Esophagus muscularis mucosa (tissue), 4 donors: Measurements from ENCODE around the gene PDGFD. TPM values are rescaled to one million over a fixed set of nuclear protein-coding genes. Genes with fewer than 3 reads are reported as not detected.

Experiments
- DNase-seq: peaks from one replicate; pipeline ENCODE4 v3.0.0-alpha.2; 2017; ENCODE audit errors: extremely low spot score
- H3K27ac ChIP-seq, 4 donors: fragments of 200-600 bp; sonication (generic); replicated peaks in 1 of 4; 1 replicate in 3 of 4; 2 replicates in 1 of 4; pipeline ENCODE4 v1.5.1; 2016 to 2019; ENCODE audit warnings: mild to moderate bottlenecking in 1 of 4
- H3K27me3 ChIP-seq, 4 donors: fragments of 200-600 bp; sonication (generic); one replicate each; pipeline versions ENCODE4 v1.5.1 to v1.6.0; 2016 to 2019
- H3K36me3 ChIP-seq, 4 donors: fragments of 200-600 bp; sonication (generic); one replicate each; pipeline ENCODE4 v1.5.1; 2016 to 2019
- H3K4me1 ChIP-seq, 4 donors: fragments of 200-600 bp; sonication (generic); one replicate each; pipeline ENCODE4 v1.5.1; 2016 to 2019
- H3K4me3 ChIP-seq, 4 donors: fragments of 200-600 bp; sonication (generic); 1 replicate in 2 of 4; 2 replicates in 2 of 4; pipeline ENCODE4 v1.5.1; 2016 to 2019; ENCODE audit warnings: mild to moderate bottlenecking in 4 of 4, moderate library complexity in 1 of 4
- H3K9me3 ChIP-seq, 4 donors: fragments of 200-600 bp; sonication (generic); 1 replicate in 3 of 4; 2 replicates in 1 of 4; pipeline ENCODE4 v1.5.1; 2016 to 2019
- CTCF ChIP-seq, 3 experiments: fragments of 200-600 bp in 2 of 3; fragments of 450-650 bp in 1 of 3; sonication (generic) in 2 of 3; IDR thresholded peaks; one replicate each; pipeline ENCODE4 v1.5.1; 2017 to 2019; ENCODE audit warnings: antibody characterized with exemption in 3 of 3, mild to moderate bottlenecking in 2 of 3, moderate library complexity in 1 of 3
- EP300 ChIP-seq: sonication (generic); formaldehyde crosslinking; IDR thresholded peaks from one replicate; pipeline ENCODE4 v1.6.1; 2017; ENCODE audit warnings: antibody characterized with exemption
- POLR2A ChIP-seq: fragments of 450-650 bp; IDR thresholded peaks from one replicate; pipeline ENCODE4 v1.6.1; 2017; ENCODE audit warnings: antibody characterized with exemption, moderate library complexity, mild to moderate bottlenecking, low read depth
- POLR2AphosphoS5 ChIP-seq, 2 donors: sonication (generic); formaldehyde crosslinking; IDR thresholded peaks; one replicate each; pipeline ENCODE4 v1.6.1; 2017; ENCODE audit warnings: antibody characterized with exemption in 2 of 2
- WGBS: methylation state at CpG from one replicate; pipeline ENCODE4 v1.1.5; 2018; 5-methylcytosine and 5-hydroxymethylcytosine counted together
- intact Hi-C: fragments of 100-400 bp; cut with DNase I; formaldehyde crosslinking; loops from one replicate; pipeline ENCODE4 v1.15.1; 2023
- total RNA-seq, 4 donors: library from RNA; depleted of rRNA; stranded (reverse); fragments of >200 nt; gene quantifications; one replicate each; pipeline versions ENCODE4 v1.1.0 to v1.2.1, GENCODE V29; 2016

The PDGFD gene
- total RNA-seq, 4 donors from 2014 or later = 4.2 to 8.6 (median 6.5) TPM

- Histone ChIP-seq H3K9me3 (no peaks in the 10 kb centered on the region), H3K4me1 (no peaks in the 10 kb centered on the region), H3K27ac (no peak overlapping the region), H3K4me3 (no peak overlapping the region), H3K27me3 (no peaks in the 10 kb centered on the region), H3K36me3 (no peaks in the 10 kb centered on the region)
- no peak for DNase-seq
- TF ChIP-seq EP300 = no peak
- TF ChIP-seq POLR2AphosphoS5 (IDR thresholded peaks at IDR 0.05) = no peak
- TF ChIP-seq POLR2A = no peak
- no peak for TF ChIP-seq CTCF (IDR thresholded peaks at IDR 0.05)
- WGBS = 94% methylated on average over 3 of the region's 3 CpGs
- intact Hi-C loops = no loop called here
These were observed 301.2 kb downstream of the PDGFD start for GRCh38 chr11:103862802-103863174.

- intact Hi-C loops = no loop called here
- Histone ChIP-seq H3K4me3 (no peak overlapping the region), H3K9me3 (no peaks in the 10 kb centered on the region), H3K27ac (no peak overlapping the region), H3K27me3 (no peaks in the 10 kb centered on the region), H3K4me1 (no peaks in the 10 kb centered on the region), H3K36me3 (no peaks in the 10 kb centered on the region)
- no peak for DNase-seq
- WGBS = 78% methylated on average over 9 of the region's 9 CpGs
- no peak for TF ChIP-seq EP300
- TF ChIP-seq CTCF (IDR thresholded peaks at IDR 0.05) = no peak
- TF ChIP-seq POLR2AphosphoS5 (IDR thresholded peaks at IDR 0.05) = no peak
- TF ChIP-seq POLR2A = no peak
These were observed 301.7 kb downstream of the PDGFD start for GRCh38 chr11:103862094-103862801.

Other genes starting within 250 kb of the PDGFD start
- gene DDI1, start 127.5 kb downstream of the PDGFD start, total RNA-seq = not detected